GM18508 (cell line): Measurements from ENCODE around the gene MDM2.
A peak's percentile ranks its signal among the peaks of the same experiment; 100 is the strongest.
"Not testable (repeated sequence)": the region's sequence is repeated elsewhere in the genome, so short reads cannot be mapped to it uniquely, and the experiment has no call there.

Experiments
- ATAC-seq: cut with Tn5 transposase; IDR thresholded peaks from one replicate; pipeline ENCODE4 v1.9.1; 2021; ENCODE audit warnings: moderate number of reproducible peaks; ENCODE audit not compliant: insufficient read depth, unreplicated experiment

MDM2 gene

DNA sequence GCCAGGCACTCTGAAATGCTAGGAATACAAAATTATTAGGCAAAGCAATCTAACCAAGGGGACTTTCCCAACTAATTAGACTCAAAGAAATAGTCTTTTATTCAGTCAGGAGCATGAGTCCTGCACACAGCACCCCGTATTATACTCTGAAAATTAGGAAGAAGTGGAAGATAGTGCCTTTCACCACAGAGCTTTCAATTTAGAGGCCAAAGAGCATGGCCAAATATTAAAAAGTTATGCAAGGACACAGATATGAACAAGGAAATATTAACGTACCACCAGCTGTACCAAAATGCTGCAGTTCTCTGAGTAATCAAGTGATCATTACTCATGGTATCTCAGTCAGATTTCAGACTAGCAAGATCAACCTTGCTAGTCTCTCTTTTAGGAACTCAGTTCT is 22.6 kb upstream of the MDM2 start:
- ATAC-seq: no peak

DNA sequence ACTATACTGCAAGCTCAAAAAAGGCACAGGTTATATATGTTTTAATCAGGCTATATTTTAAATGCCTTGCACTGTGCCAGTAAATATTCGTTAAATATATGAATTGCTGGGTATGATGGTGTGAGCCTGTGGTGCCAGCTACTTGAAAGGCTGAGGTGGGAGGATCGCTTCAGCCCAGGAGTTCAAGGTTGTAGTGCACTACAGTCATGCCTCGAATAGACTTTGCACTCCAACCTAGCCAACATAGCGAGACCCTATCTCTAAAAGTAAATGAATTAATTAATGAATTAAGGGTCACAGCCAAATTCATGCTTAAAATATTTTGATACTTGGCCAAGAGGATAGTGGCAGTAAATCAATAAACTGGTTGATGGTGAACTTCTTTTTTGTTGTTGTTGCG is 22.2 kb upstream of the MDM2 start:
- ATAC-seq: no peak

DNA sequence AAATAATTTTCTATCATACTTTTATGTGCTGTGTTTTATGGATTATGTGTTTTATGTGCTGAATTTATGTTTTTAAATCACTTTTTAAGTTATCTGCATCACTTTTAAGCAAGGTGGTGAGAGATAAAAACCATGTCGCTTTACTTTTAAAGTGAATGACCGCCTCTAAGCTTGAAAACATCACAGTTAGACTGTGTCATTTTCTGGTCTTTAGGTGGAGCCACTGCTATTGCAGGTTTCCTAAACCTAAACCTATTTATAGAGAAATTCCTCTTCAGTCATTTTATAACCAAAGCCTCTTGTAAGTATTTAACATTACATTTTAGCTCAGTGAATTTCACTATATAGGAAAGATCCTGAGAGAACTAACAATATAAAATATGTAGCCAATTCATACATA is 21.0 kb upstream of the MDM2 start:
- ATAC-seq: no peak

DNA sequence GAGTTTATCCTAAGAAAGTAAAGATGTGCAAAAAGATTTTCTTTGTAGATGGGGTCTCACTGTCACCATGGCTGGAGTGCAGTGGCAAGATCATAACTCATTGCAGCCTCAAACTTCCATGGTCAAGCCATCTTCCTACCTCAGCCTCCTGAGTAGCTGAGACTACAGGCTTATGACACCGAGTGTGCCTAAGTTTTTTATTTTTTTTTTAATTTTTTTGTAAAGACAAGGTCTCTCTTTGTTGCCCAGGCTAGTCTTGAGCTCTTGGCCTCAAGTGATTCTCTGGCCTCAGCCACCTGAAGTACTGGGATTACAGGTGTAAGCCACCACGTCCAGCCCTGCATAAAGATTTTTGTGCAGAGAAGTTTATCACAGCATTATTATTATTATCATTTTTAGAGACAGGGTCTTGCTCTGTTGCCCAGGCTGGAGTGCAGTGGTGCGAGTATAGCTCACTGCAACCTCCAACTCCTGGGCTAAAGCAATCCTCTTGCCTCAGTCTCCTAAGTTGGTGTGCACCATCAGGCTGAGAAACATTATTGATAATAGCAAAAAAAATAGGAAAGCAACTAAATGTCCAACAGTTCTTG is 19.3 kb upstream of the MDM2 start:
- no peak for ATAC-seq

DNA sequence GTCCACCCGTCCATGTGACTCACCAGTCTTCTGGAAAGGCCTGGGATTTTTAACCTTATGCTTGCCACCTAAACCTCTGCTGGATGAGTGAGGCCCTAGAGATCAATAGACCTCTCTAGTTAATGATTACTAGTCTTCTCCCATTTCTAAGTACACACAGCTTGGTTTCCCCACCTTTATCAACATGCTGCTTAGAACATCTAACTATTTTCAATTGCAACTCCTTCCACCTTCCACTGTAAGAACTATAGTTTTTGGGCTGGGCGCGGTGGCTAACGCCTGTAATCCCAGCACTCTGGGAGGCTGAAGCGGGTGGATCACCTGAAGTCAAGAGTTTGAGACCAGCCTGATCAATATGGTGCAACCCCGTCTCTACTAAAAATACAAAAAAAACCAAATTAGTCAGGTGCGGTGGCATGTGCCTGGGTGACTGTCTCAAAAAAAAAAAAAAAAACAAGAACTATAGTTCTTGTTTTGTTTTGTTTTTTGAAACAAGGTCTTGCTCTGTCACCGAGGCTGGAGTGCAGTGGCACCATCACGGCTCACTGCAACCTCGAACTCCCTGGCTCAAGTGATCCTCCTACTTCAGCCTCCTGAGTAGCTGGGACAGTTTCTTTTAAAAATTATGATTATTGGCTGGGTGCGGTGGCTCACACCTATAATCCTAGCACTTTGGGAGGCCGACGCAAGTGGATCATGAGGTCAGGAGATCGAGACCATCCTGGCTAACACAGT is 18.7 kb upstream of the MDM2 start:
- ATAC-seq: no peak

DNA sequence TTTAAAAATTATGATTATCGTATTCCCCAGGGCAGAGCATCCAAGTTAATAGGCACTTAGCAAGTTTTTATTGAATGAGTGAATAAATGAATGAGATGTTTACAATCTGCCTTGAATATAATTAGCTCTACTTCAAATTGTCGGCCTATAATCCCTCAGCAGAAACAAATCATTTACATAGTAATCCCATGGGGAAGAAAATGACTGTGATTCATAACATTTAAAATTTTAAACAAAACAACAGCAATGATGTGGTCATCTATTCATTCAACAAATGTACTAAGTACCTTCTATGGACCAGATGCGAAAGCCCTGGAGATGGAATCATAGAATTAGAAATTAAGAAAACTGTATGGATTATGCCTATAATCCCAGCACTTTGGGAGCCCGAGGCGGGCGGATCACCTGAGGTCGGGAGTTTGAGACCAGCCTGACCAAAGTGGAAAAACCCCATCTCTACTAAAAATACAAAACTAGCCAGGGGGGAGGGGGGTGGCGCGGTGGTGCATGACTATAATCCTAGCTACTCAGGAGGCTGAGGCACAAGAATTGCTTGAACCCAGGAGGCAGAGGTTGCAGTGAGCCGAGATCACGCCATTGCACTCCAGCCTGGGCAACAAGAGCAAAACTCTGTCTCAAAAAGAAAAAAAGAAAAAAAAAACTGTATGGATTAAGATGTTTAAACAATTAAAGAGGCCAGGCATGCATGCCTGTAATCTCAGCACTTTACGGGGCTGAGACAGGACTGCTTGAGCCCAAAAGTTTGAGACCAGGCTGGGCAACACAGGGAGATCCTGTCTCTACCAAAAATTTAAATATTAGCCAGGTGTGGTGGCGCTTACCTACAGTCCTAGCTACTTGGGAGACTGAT is 17.7 kb upstream of the MDM2 start:
- no peak for ATAC-seq

DNA sequence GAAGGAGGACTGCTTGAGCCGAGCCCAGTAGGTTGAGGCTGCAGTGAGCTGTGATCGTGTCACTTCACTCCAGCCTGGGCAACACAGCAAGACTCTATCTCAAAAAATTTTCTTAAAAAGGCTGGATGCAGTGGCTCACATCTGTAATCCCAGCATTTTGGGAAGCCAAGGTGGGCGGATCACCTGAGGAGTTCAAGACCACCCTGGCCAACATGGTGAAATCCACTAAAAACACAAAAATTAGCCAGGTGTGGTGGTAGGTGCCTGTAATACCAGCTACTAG is 17.1 kb upstream of the MDM2 start:
- ATAC-seq: no peak

DNA sequence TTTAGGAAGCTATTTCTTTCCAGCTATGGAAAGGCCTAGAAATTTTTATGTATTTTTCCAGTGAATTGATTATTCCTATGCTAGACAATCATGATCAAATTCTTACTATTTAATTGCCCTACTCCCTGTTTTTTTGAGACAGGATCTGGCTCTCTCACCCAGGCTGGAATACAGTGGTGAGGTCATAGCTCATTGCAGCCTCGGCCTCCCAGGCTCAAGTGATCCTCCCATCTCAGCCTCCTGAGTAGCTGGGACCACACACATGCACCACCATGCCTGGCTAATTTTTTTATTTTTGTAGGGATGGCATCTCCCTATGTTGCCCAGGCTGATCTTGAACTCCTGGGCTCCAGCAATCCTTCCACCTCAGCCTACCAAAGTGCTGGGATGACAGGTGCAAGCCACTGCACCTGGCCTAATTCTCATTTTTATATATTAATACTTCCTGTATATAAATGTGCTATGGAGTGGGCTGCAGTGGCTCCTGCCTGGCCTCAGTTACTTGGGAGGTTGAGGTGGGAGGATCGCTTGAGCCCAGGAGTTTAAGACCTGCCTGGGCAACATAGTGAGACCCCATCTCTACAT is 16.0 kb upstream of the MDM2 start:
- no peak for ATAC-seq

DNA sequence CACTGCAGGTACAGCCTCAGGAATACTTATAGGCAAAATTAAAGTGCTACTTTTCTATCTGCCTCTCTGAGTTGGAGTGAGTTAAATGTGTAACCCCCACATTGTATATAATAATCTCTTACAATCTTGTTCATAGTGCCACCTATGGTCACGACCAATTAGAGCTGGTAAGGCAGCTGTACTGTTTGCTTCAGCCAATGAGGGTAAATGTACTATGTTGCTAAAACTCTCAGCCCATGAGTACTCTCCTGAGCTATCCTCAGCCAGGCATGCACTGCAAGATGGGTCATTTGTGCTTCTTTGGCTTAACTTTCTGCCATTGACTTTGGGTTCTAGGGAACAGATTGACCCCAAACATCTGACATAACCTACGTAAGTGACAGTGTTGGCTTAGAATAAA is 15.0 kb upstream of the MDM2 start:
- peak; percentile 85 for ATAC-seq

DNA sequence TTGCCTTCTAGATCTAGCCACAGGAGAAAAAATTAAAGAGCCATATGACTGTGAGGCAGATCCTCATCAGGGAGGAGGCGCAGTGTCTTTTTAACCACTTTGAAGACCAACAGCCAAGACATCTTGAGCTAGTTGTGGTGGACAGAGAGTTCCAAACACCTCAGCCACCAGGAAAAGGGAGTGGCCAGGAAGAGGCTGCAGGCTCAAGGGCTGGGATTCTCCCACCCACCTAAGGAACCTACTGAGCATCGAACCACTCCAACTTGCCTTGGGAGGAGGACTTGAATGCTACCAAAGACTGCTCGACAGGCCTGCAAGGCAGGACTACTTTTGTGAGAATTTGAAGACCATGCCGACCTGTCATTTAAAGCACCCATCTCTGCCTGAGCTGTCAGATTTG is 14.5 kb upstream of the MDM2 start:
- no peak for ATAC-seq

DNA sequence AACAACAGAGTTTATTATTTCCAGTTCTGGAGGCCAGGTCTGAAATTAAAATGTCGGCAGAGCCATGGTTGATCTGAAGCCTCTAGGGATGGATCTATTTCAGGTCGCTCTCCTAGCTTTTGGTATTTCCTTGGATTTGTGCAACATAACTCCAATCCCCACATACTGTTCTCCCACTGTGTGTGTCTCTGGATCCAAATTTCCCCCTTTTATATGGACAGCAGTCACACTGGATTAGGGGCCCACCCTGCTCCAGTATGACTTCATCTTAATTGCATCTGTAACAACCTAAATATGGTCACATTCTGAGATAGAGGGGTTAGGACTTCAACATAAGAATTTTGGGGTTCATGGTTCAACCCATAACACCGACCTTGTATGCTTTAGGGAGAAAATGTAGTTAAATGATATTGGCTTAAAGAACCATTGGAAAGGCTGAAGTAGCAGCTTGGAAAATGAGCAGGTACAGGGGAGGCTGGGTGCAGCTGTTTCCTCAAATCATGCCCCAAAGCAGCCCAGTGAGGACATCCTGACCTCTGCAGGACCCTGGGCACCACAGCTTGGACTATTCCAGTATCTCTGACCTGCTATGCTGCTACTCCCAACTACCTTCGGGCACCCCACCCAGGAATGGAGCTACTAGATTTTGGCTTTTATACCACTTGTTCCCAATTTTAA is 13.9 kb upstream of the MDM2 start:
- ATAC-seq: no peak

DNA sequence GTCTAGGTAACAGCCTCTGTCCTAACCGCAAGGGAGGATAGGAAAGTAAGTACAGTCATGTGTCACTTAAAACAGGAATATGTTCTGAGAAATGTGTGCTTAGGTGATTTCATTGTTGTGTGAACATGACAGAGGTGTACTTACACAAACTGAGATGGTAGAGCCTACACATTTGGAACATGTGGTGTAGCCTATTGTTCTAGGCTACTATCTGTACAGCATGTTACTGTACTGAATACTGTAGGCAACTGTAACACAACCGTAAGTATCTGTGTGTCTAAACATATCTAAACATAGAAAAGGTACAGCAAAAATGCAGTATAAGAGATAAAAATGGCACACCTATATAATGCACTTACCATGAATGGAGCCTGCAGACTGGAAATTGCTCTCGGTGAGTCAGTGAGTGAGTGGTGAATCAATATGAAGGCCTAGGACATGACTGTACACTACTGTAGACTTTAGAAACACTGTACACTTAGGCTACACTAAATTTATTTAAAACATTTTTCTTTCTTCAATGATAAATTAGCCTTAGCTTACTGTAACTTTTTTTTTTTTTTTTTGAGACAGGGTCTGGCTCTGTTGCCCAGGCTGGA is 13.2 kb upstream of the MDM2 start:
- ATAC-seq: no peak

DNA sequence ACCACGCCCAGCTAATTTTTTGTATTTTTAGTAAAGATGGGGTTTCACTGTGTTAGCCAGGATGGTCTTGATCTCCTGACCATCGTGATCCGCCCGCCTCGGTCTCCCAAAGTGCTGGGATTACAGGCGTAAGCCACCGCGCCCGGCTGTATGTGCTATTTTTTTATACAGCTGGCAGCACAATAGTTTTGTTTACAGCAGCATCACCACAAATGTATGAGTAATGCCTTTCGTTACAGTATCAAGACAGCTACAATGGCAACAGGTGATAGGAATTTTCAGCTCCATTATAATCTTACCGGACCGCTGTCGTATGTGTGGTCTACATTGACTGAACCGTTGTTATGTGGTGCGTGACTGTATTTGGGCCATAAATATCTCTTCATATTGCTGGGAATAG is 11.6 kb upstream of the MDM2 start:
- no peak for ATAC-seq

DNA sequence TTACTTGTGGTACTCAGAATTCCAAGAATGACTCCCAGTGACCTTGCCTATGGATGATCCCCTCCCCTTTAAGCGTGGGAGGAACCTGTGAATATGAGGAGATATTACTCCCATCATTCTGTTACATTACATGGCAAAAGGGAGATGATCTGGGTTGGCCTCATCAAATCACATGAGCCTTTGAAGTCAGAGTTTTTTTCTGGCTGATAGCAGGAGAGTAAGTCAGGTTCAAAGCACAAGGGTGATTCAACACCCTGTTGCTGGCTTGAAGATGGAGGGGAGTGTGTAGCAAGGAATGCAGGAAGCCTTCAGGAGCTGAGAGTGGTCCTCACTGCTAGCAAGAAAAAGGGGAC is 9.1 kb upstream of the MDM2 start:
- ATAC-seq: no peak

DNA sequence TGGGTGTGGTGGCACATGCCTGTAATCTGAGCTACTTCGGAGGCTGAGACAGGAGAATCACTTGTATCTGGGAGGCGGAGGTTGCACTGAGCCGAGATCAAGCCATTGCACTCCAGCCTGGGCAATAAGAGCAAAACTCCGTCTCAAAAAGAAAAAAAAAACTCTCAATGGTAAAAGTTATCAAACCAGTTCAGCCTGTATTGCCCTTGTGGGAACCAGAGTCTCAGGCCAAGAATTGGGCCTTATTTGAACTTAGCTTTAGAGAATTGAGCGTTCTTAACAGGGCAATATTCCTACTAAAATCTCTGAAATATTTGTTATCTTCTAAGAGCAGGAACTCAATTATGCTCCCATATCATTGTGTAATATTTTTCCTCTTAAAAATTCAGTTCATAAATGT is 7.7 kb upstream of the MDM2 start:
- no peak for ATAC-seq

DNA sequence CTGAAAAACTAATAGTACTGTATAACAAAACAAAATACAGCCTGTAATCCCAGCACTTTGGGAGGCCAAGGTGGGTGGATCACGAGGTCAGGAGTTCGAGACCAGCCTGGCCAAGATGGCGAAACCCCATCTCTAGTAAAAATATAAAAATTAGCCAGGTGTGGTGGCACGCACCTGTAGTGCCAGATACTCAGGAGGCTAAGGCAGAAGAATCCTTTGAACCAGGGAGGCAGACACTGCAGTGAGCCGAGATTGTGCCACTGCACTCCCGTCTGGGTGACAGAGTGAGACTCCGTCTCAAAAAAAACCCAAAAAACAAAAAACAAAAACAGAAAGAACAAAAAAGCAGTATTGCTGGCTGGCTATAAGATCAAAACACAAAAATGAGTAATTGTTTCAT is 6.9 kb upstream of the MDM2 start:
- not testable (repeated sequence) for ATAC-seq

DNA sequence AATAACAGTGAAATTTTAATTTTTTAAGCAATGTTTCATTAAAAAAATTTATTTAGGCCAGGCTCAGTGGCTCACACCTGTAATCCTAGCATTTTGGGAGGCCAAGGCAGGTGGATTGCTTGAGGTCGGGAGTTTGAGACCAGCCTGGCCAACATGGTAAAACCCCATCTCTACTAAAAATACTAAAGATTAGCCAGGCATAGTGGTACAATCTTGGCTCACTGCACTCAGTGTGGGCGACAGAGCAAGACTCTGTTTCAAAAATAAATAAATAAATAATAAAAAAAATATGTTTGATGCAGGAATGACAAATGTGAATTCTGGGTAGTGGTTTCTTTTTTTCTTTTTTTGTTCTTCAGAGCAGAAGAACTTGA is 5.6 kb upstream of the MDM2 start:
- ATAC-seq: not testable (repeated sequence)

DNA sequence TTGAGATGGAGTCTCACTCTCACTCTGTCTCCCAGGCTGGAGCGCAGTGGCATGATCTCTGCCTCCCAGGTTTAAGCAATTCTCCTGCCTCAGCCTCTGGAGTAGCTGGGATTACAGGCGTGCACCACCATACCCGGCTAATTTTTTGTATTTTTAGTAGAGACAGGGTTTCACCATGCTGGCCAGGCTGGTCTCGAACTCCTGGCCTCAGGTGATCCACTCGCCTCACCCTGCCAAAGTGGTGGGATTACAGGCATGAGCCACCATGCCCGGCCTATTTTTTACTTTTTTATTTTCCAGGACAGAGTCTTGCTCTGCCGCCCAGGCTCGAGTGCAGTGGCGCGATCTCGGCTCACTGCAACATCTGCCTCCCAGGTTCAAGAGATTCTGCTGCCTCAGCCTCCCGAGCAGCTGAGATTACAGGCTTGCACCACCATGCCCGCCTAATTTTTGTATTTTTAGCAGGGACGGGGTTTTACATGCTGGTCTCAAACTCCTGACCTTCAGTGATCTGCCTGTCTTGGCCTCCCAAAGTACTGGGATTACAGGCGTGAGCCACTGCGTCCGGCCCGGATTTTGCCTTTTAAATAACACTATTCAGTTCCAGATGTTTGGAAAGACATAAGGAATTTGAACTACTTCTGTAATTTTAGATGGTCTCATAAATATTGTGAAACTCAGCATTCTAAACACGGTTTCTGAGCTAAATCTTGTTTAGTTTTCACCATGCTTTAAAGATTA is 4.9 kb upstream of the MDM2 start:
- ATAC-seq: not testable (repeated sequence)

DNA sequence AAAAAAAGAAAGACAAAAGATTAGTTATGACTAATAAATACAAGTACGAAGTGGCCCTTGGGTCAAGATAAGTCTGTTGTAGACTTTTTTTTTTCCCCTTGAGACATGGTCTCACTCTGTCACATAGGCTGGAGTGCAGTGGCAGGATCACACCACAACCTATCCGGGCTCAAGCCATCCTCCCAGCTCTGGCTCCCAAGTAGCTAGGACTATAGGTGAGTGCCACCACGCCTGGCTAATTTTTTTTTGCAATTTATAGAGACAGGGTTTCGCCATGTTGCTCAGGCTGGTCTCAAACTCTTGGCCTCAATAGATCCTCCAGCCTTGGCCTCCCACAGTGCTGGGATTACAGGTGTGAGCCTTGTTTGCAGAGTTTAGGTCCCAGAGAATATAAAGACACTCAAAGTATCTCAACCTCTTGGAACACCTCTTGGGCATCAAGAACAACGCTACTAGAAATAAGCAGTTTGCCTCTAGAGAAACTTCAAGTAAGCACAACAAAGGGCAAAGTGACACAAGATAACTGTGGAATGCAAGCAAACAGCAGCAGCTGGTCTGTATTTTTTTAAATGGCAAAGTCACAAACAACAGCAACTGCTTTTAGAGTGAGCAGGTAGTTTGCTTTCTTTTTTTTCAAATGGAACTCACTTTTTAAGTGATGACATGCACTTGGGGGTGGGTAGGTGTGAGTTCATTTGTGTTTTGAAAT is 3.9 kb upstream of the MDM2 start:
- no peak for ATAC-seq
